ENCODE data around the gene KIF1A.

KIF1A gene

DNA sequence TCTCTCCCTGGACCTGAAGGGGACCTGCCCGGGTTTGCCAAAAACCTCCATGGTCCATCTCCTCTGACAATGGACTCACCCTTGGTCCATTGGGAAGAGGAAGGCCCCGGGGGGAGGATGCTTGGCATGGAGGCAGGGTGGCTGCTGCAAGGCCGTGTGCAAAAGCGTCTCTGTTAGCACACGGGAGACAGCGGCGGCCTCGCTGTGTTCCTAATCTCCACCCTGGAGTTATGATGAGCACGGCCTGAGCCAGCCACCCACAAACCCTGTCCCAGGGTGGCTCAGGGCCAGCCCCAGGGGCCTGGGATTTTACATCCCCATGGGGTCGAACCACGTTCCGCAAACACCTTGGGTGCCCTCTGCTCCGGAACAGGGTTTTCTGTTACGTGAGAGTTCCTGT is 92.6 kb downstream of the KIF1A start:
- TF ChIP-seq POLR2AphosphoS5 (IDR thresholded peaks at IDR 0.05; ENCODE audit: low read depth) (no peak), SPI1 (IDR thresholded peaks at IDR 0.05; ENCODE audit: borderline replicate concordance, low read depth) (no peak), GABPA (IDR thresholded peaks at IDR 0.05; ENCODE audit: low read depth) (no peak)
- TF ChIP-seq, protein P1, sequence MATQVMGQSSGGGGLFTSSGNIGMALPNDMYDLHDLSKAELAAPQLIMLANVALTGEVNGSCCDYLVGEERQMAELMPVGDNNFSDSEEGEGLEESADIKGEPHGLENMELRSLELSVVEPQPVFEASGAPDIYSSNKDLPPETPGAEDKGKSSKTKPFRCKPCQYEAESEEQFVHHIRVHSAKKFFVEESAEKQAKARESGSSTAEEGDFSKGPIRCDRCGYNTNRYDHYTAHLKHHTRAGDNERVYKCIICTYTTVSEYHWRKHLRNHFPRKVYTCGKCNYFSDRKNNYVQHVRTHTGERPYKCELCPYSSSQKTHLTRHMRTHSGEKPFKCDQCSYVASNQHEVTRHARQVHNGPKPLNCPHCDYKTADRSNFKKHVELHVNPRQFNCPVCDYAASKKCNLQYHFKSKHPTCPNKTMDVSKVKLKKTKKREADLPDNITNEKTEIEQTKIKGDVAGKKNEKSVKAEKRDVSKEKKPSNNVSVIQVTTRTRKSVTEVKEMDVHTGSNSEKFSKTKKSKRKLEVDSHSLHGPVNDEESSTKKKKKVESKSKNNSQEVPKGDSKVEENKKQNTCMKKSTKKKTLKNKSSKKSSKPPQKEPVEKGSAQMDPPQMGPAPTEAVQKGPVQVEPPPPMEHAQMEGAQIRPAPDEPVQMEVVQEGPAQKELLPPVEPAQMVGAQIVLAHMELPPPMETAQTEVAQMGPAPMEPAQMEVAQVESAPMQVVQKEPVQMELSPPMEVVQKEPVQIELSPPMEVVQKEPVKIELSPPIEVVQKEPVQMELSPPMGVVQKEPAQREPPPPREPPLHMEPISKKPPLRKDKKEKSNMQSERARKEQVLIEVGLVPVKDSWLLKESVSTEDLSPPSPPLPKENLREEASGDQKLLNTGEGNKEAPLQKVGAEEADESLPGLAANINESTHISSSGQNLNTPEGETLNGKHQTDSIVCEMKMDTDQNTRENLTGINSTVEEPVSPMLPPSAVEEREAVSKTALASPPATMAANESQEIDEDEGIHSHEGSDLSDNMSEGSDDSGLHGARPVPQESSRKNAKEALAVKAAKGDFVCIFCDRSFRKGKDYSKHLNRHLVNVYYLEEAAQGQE (IDR thresholded peaks at IDR 0.05; ENCODE audit: insufficient replicate concordance, low read depth) = no peak
- TF ChIP-seq, protein P2, sequence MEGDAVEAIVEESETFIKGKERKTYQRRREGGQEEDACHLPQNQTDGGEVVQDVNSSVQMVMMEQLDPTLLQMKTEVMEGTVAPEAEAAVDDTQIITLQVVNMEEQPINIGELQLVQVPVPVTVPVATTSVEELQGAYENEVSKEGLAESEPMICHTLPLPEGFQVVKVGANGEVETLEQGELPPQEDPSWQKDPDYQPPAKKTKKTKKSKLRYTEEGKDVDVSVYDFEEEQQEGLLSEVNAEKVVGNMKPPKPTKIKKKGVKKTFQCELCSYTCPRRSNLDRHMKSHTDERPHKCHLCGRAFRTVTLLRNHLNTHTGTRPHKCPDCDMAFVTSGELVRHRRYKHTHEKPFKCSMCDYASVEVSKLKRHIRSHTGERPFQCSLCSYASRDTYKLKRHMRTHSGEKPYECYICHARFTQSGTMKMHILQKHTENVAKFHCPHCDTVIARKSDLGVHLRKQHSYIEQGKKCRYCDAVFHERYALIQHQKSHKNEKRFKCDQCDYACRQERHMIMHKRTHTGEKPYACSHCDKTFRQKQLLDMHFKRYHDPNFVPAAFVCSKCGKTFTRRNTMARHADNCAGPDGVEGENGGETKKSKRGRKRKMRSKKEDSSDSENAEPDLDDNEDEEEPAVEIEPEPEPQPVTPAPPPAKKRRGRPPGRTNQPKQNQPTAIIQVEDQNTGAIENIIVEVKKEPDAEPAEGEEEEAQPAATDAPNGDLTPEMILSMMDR (IDR thresholded peaks at IDR 0.05; ENCODE audit: insufficient read depth, low read length) = no peak
- no peak overlapping the region for H3K4me3 ChIP-seq (replicated peaks; ENCODE audit: insufficient read depth, low read length)
- DNase-seq (ENCODE audit: low read depth in 1 of 2, low spot score in 1 of 2) = peak in 1 of 2 experiments; percentile 47
- peaks cover 2% of the 10 kb centered on the region for H3K27me3 ChIP-seq (ENCODE audit: insufficient read depth, poor library complexity, severe bottlenecking)
- H3K27ac ChIP-seq (replicated peaks) = no peak overlapping the region

DNA sequence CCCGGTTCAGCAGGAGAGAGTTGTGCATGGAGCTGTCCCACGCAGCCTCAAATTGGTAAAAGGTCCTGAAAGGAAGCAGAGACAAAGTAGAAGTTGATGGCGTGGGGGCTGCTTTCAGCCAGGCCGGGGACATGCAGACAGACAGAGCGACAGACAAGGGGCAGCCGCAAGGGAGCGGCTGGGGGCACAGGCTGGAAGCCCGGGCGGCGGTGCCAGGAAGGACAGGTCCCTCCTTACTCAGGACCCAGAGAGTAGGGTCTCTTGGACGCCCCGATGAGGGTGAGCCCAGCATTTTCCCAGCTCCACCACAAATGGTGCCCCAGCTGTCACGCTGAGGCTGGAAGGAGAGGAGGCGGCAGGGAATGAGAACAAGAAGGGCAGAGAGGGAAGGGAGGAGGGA is 93.1 kb downstream of the KIF1A start:
- Histone ChIP-seq H3K27ac (replicated peaks) (no peak overlapping the region), H3K27me3 (ENCODE audit: insufficient read depth, poor library complexity, severe bottlenecking) (peaks cover 2% of the 10 kb centered on the region), H3K4me3 (replicated peaks; ENCODE audit: insufficient read depth, low read length) (no peak overlapping the region)
- DNase-seq (ENCODE audit: low read depth in 1 of 2, low spot score in 1 of 2) = no peak
- no peak for TF ChIP-seq POLR2AphosphoS5 (IDR thresholded peaks at IDR 0.05; ENCODE audit: low read depth)
- TF ChIP-seq, protein P1 (IDR thresholded peaks at IDR 0.05; ENCODE audit: insufficient replicate concordance, low read depth) = no peak

DNA sequence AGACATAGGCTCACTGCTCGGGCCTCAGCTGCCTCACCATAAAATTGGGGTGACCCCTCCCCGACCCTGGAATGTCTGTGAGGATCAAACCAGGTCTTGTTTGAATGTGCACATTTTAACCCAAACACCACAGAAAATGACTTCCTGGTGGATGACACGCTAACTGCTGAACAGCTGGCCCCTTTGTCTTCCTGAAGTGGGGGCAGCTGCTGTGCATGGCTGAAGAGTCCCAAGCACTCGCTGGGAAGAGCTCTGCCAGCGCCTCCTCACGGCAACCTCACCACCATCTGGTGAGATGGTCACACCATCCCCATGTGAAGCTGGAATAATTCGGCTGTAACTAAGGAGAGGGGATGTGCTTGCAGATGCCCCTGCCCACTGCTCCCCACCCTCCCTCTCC is 94.3 kb downstream of the KIF1A start:
- no peak overlapping the region for H3K4me3 ChIP-seq (replicated peaks; ENCODE audit: insufficient read depth, low read length)
- H3K27me3 ChIP-seq (ENCODE audit: insufficient read depth, poor library complexity, severe bottlenecking) = peaks cover 2% of the 10 kb centered on the region
- TF ChIP-seq SPI1 (IDR thresholded peaks at IDR 0.05; ENCODE audit: borderline replicate concordance, low read depth) = no peak
- TF ChIP-seq, protein P2 (IDR thresholded peaks at IDR 0.05; ENCODE audit: insufficient read depth, low read length) = no peak
- no peak for TF ChIP-seq POLR2AphosphoS5 (IDR thresholded peaks at IDR 0.05; ENCODE audit: low read depth)
- no peak for TF ChIP-seq GABPA (IDR thresholded peaks at IDR 0.05; ENCODE audit: low read depth)
- TF ChIP-seq, protein P1 (IDR thresholded peaks at IDR 0.05; ENCODE audit: insufficient replicate concordance, low read depth) = no peak
- no peak for DNase-seq (ENCODE audit: low read depth in 1 of 2, low spot score in 1 of 2)
- H3K27ac ChIP-seq (replicated peaks) = no peak overlapping the region

DNA sequence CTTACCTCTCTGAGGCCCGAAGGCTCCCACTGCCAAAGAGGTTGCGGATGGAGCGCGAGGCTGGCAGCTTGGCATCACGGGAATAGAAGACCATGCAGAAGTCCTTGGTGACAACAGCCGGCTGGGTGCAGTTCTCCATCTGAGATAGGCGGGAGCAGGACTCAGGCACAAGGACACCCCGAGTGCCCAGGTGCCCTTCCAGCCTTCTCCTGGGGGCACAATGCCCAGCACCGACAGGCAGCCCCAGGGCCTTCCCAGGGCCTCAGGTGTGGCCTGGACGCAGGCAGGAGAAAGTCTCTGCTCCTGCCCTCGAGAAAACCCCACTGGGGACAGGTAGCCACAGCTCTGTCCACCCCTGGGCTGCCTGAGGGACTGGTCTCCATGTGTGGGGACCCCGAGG is 94.8 kb downstream of the KIF1A start:
- TF ChIP-seq POLR2AphosphoS5 (IDR thresholded peaks at IDR 0.05; ENCODE audit: low read depth) = no peak
- TF ChIP-seq, protein P1 (IDR thresholded peaks at IDR 0.05; ENCODE audit: insufficient replicate concordance, low read depth) = no peak
- TF ChIP-seq, protein P2 (IDR thresholded peaks at IDR 0.05; ENCODE audit: insufficient read depth, low read length) = no peak
- no peak for TF ChIP-seq SPI1 (IDR thresholded peaks at IDR 0.05; ENCODE audit: borderline replicate concordance, low read depth)
- no peak for TF ChIP-seq GABPA (IDR thresholded peaks at IDR 0.05; ENCODE audit: low read depth)
- no peak for DNase-seq (ENCODE audit: low read depth in 1 of 2, low spot score in 1 of 2)
- H3K4me3 ChIP-seq (replicated peaks; ENCODE audit: insufficient read depth, low read length) = no peak overlapping the region
- no peaks in the 10 kb centered on the region for H3K27me3 ChIP-seq (ENCODE audit: insufficient read depth, poor library complexity, severe bottlenecking)
- no peak overlapping the region for H3K27ac ChIP-seq (replicated peaks)

Measured in HL-60 (cell line).